ENCODE data around the gene HOXB3. TPM values are rescaled to one million over a fixed set of nuclear protein-coding genes. Genes with fewer than 3 reads are reported as not detected.

HOXB3 gene
- total and polyA plus RNA-seq, 2 of the 4 experiments (the other 2 are of a cell fraction) = 6.3 to 59.6 TPM

DNA sequence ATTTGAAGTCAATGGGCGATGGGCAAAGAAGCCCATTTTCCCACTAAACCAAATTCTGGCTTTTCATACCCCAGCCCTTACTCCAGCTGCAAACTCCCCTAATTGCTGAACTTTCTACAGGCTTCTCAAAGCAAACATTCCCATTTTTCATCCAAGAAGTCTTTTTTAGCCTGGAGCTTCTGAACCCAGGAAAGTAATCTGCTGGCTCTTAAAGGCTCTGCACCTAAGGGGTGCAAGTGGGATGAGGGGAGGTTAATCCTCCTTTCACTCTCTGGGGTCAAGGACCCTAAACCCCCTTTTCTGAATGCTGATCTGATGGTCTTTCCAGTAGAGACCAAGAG lies 18.4 kb upstream of the HOXB3 start:
- CTCF ChIA-PET = interaction anchor here (0.6 to 1.6 kb wide), 2 partner anchors 10 to 205 kb away, joined by 3 read pairs; no protein-coding TSS in a partner anchor
- no peak overlapping the region for H3K4ac ChIP-seq (ENCODE audit: low read depth, low read length)
- POLR2A ChIA-PET (ENCODE audit: unreplicated experiment) = interaction anchor here (1.0 kb wide), 1 partner anchor 21 kb away, joined by 4 read pairs; no protein-coding TSS in a partner anchor
- no peak overlapping the region for H4K91ac ChIP-seq (ENCODE audit: insufficient read depth, low read depth, low read length)
- no peak overlapping the region for H3K14ac ChIP-seq (replicated peaks; ENCODE audit: low read depth, low read length)
- H3K27me3 ChIP-seq (ENCODE audit: control insufficient read depth, insufficient read depth, low read length) = no peaks in the 10 kb centered on the region
- WGBS, 2 experiments (ENCODE audit: extremely low coverage in 2 of 2, insufficient read length in 1 of 2) = no CpG with 5 or more reads among the region's 1 CpG
- H3K23ac ChIP-seq (ENCODE audit: low read depth, low read length) = peak overlapping the region; percentile 11; the same call in 1 of the 2 replicates
- H3K4me2 ChIP-seq (ENCODE audit: low read depth, low read length) = no peak overlapping the region; the same call in 1 of the 2 replicates
- peaks cover 7% of the 10 kb centered on the region for H3K36me3 ChIP-seq (ENCODE audit: control insufficient read depth, insufficient read depth, low read length)
- no peak overlapping the region for H3K27ac ChIP-seq (ENCODE audit: insufficient read depth, low read length)
- TF ChIP-seq CTCF (conservative IDR thresholded peaks at IDR 0.05; ENCODE audit: low read depth, low read length) (no peak), MAZ (IDR thresholded peaks at IDR 0.05; ENCODE audit: borderline replicate concordance, low read depth, low read length) (no peak), CEBPB (IDR thresholded peaks at IDR 0.05; ENCODE audit: low read depth, low read length) (no peak), FOS (IDR thresholded peaks at IDR 0.05; ENCODE audit: low read depth, low read length) (no peak), ELK1 (IDR thresholded peaks at IDR 0.05; ENCODE audit: borderline replicate concordance, low read depth, low read length) (no peak), CHD1 (IDR thresholded peaks at IDR 0.05; ENCODE audit: low read depth, low read length) (no peak), RCOR1 (IDR thresholded peaks at IDR 0.05; ENCODE audit: insufficient replicate concordance, low read length) (no peak), SMC3 (IDR thresholded peaks at IDR 0.05; ENCODE audit: low read depth, low read length) (no peak), POLR2A (IDR thresholded peaks at IDR 0.05; ENCODE audit: low read depth, low read length) (no peak), BHLHE40 (IDR thresholded peaks at IDR 0.05; ENCODE audit: low read depth, low read length) (no peak), RFX5 (IDR thresholded peaks at IDR 0.05; ENCODE audit: low read depth, low read length) (no peak), MAFK (IDR thresholded peaks at IDR 0.05; ENCODE audit: low read depth, low read length) (no peak), MXI1 (IDR thresholded peaks at IDR 0.05; ENCODE audit: borderline replicate concordance, low read depth, low read length) (no peak), RAD21 (IDR thresholded peaks at IDR 0.05; ENCODE audit: low read length) (no peak), NFE2L2 (IDR thresholded peaks at IDR 0.05; ENCODE audit: low read depth, low read length) (no peak)
- TF ChIP-seq, protein P1, sequence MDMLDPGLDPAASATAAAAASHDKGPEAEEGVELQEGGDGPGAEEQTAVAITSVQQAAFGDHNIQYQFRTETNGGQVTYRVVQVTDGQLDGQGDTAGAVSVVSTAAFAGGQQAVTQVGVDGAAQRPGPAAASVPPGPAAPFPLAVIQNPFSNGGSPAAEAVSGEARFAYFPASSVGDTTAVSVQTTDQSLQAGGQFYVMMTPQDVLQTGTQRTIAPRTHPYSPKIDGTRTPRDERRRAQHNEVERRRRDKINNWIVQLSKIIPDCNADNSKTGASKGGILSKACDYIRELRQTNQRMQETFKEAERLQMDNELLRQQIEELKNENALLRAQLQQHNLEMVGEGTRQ (IDR thresholded peaks at IDR 0.05; ENCODE audit: low read depth, low read length) = no peak
- H3K56ac ChIP-seq (ENCODE audit: extremely low read depth, insufficient read depth, low read length) = no peak overlapping the region
- H3K9ac ChIP-seq (ENCODE audit: low read depth, low read length) = no peak overlapping the region
- intact Hi-C loops (cut with micrococcal nuclease) (no loop called here), in situ Hi-C loops (cut with MboI; ENCODE audit: low sequenced_read_pairs) (no loop called here), dilution Hi-C loops (cut with HindIII; ENCODE audit: low sequenced_read_pairs, unreplicated experiment) (no loop called here)
- no peak overlapping the region for H3K4me3 ChIP-seq (ENCODE audit: insufficient read depth, low read depth, low read length)
- H3K18ac ChIP-seq (ENCODE audit: low read depth, low read length) = no peak overlapping the region
- H3K79me1 ChIP-seq (ENCODE audit: low read depth in 1 of 2, low read length in 2 of 2) = peaks cover 9 to 40% of the 10 kb centered on the region in 2 experiments; a peak in 3 of 4 replicates
- H3K4me1 ChIP-seq (ENCODE audit: control insufficient read depth, insufficient read depth, low read length) = peaks cover 14% of the 10 kb centered on the region
- H4K5ac ChIP-seq (ENCODE audit: low read depth, low read length) = no peak overlapping the region
- no peak overlapping the region for H2AK9ac ChIP-seq (replicated peaks; ENCODE audit: low read depth, low read length, poor library complexity)
- no peaks in the 10 kb centered on the region for H3K9me3 ChIP-seq (ENCODE audit: control insufficient read depth, insufficient read depth, low read length)
- 0 out of 2 replicates have a peak, but pooled peaks cover 3% of the 10 kb centered on the region for H3K9me1 ChIP-seq (ENCODE audit: insufficient read depth, low read length)
- no peak overlapping the region for H2AK5ac ChIP-seq (ENCODE audit: low read depth, low read length)
- H4K8ac ChIP-seq (ENCODE audit: low read depth in 2 of 2, low read length in 2 of 2) = no peak overlapping the region
- H2AFZ ChIP-seq (replicated peaks; ENCODE audit: low read length, poor library complexity) = no peak overlapping the region
- no TSS peak for BruUV-seq (replicated peaks)
- no peaks in the 10 kb centered on the region for H4K20me1 ChIP-seq (ENCODE audit: insufficient read depth, low read length)
- no peak overlapping the region for H2BK15ac ChIP-seq (ENCODE audit: low read depth, low read length)
- no peak overlapping the region for H2BK5ac ChIP-seq (ENCODE audit: low read depth, low read length, poor library complexity, severe bottlenecking)
- no peak overlapping the region for H2BK120ac ChIP-seq (ENCODE audit: low read depth, low read length)
- ATAC-seq (ENCODE audit: low read depth) (no peak), DNase-seq (no peak)
- no peak overlapping the region for H2BK20ac ChIP-seq (ENCODE audit: low read depth, low read length)
